HG02759 (cell line): ENCODE results near the gene TMEM182.

Experiments used
- ATAC-seq: cut with Tn5 transposase; IDR thresholded peaks from one replicate; pipeline ENCODE4 v1.9.1; 2021; ENCODE audit warnings: mild to moderate bottlenecking, moderate library complexity; ENCODE audit not compliant: unreplicated experiment

TMEM182 gene

GRCh38 chr2:102798181-102798580, 36.4 kb downstream of the TMEM182 start:
- ATAC-seq: no peak

- no peak for ATAC-seq
Measured at GRCh38 chr2:102801098-102801718, 39.4 kb downstream of the TMEM182 start.

DNA sequence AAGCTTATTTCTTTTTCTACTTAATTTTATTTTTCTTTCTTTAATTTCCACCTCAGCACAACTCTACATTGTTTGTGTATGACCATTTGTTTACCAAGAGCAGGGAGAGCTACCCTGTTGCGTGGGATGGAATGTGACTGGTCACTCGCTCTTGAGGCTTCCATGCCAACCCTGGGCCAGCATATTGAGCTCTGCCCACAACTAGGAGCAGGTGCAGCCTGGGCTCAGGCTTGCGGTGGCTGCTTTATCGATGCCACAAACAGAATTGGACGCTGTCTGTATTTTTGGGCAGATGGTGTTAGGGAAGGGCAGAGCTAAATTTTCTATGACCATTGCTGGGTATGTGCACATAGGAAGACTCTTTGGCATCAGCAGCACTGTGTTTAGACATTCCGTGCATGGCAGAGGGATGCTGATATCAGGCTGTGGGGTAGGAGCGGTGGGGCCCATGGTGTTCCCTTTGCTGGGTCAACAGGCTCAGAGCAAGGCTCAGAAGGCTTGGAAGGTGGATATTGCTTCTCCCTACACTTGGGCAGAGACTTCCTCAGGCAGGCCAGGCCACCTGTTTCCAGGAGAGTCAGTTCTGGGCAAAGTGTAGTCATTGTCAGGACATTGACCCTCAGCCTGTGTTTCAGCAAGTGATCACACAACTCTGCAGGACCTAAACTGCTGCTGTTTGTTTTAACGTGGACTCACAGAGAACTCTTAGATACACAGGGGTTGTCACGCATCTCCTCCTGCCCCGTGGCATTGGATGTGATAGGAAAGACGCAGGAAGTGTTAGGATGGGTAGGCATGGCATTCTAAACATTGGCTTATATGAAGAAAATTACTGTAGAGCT, 40.2 kb downstream of the TMEM182 start:
- ATAC-seq: no peak

GRCh38 chr2:102803041-102803896, 41.4 kb downstream of the TMEM182 start:
- ATAC-seq: no peak

GRCh38 chr2:102803897-102804217, 42.0 kb downstream of the TMEM182 start:
- ATAC-seq: no peak

DNA sequence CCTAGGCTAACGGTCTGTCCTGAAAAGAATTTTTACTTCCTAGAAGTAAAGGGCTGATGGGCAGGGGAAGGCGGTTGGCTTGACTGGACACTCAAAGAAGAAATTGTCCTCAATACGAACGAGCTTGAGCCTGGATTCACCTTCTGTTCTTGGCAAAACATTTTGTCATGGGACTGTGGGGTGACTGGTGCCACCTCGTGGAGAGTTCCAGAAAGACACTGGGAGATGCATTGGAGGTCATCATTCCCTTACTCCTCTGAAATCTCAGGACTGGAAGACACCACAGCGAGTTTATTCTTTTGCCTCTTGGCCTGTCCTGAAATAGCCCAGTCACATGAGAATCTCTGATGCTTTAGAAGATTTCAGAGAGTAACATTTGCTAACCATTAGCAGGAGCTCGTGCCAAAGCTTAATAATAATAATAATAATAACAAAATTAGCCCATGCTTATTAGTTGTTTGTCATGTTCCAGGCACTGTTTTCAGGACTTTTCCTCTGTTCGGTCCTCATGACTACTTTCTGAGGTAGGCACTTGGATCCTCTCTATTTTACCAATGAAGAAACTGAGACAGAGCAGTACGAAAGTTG, 44.5 kb downstream of the TMEM182 start:
- peak; percentile 81 for ATAC-seq

DNA sequence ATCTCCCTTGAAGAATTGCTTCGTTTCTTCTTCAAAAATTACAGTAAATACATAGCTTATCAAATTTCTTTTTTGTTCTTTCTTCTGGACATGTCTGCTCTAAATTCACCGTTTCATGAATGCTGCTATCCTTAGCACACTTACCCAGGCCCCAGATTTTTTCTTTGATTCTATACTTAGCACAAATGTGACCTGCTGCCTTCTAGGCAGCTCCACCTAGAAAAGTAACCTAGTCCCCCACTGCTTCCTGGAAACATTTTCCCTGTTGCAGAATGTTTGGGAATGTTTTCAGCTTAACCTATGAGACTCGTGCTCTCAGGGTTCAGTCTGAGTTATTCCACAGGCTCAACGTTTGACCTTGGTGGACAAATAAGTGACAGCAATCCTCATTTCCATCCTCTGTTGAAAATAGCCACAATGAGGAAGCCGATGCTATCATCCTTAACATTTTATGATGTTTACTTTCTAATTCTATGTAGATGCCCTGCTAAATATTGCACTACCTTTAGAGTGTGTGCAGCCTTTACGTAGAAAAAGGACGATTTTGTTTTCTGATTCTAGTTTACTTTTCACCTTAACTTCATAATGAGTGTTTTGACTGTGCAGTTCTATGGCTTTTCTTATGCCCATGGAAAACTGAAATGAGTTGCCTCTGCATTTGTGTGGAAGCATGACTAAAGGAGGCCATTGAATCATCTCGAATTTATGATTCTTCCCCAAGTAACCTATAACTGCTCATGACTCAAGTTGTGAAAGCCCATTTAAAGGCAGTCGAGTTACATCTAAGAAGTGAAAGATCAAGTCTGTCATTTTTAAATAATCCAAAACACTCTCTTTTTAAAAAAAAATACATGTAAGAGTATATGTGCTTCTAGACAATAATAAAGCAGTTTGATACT, 47.7 kb downstream of the TMEM182 start:
- ATAC-seq: no peak

- ATAC-seq: no peak
Measured at GRCh38 chr2:102815285-102815684, 53.5 kb downstream of the TMEM182 start.

DNA sequence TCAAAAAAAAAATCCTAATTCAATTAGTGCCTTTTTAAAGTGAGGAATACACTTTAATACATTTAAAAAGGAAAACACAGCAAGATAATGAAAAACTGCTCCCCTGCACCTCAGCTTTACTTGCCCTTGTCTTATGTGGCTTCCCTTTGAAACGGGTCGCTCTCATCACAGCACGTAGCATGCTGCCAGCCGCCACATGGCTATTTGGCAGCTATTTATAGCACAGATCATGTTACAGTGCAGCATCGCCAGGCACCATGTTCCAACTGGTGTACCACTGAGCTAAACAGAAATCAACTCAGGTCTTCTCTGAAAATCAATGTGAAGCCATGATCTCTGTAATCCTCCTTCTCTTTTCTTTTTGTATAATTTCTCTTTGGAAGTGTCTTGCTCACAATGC, 65.1 kb downstream of the TMEM182 start:
- no peak for ATAC-seq

DNA sequence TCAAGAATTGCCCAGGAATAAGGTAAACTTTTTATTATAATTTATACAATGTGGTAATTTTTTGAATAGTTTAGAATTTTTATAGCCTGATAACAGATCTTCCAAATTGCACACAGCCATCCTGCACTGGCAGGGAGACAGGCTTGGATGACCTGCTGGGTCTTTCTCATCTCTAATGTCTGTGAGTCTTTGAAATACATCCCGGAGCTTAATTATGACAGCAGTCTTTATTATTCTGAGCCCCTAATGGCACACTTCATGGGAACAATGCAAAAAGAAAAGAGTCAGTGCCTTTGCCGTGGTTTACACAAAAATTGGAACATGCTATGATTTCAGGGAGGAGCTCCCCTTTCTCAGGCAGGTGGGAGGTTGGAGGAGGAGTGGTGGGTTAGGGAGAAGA, 71.0 kb downstream of the TMEM182 start:
- ATAC-seq: no peak

DNA sequence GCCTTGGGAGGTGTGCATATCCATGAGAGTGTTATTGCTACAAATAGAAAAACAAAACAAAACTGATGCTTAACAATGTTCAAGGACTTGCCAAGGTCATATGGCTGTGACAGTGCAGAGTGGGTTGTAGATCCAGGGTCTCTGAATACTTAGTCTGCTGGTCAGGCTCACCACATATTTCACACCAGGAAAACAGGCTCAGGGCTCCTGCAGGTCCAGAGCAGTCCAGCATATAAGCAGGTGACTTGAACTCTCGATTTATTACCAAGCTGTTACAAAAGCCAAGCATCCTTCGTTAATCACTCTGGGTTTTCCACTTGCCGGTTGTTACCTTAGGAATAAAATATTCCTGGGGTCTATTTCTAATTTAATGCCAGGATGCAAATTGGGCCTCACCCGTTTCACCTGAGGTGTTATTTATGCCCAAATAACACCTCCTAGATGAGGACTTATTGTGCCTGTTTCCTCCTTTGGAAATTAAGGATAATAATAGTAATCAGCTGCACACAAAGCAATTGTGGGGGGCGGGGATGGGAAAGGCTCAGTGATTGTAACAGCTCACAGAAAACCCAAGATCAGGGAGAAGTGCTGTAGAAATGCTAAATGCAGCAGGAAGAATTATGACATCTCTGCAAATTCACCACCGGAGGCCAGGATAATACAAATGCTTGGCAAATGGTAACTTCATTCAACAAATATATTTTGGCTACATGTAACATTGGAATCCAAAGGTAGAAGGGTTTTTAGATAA, 72.9 kb downstream of the TMEM182 start:
- ATAC-seq: no peak

- no peak for ATAC-seq
Measured at GRCh38 chr2:102837626-102838198, 75.9 kb downstream of the TMEM182 start.

DNA sequence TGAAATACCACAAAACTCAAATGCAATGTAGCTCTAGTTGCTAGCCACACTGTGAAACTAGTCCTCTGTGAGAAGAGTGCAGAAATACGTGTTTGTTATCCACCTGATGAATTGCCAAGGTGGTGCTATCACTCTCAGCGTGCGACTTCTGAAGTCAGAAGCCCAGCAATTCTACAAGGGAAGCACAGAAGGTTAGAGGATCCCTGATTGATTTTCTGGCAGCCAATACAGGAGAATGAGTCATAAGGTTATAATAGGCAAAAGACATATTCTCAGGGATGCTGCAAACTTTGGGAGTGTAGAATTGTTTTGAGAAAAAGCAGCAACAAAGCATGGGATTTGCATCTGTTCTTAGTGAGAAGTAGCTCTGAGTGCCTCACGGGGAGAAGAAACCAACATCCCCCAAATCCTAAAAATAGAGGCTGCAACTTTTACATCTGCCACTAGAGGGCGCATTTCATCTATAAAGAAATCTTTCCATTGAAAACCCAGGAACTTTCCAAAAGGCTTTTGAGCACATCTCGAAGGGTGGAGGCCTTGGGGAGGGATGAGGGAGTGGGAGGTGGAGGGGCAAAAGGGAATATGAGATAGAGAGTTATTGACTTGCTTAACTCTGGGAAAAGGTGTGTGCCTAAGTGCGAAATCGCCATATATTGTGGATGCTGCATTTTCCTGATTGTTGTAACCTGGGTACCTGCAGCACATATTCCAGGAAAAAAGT, 78.0 kb downstream of the TMEM182 start:
- no peak for ATAC-seq

- ATAC-seq: peak; percentile 84
Measured at GRCh38 chr2:102841107-102841840, 79.4 kb downstream of the TMEM182 start.

GRCh38 chr2:102843764-102844443, 82.1 kb downstream of the TMEM182 start:
- no peak for ATAC-seq

GRCh38 chr2:102844911-102845310, 83.1 kb downstream of the TMEM182 start:
- no peak for ATAC-seq

DNA sequence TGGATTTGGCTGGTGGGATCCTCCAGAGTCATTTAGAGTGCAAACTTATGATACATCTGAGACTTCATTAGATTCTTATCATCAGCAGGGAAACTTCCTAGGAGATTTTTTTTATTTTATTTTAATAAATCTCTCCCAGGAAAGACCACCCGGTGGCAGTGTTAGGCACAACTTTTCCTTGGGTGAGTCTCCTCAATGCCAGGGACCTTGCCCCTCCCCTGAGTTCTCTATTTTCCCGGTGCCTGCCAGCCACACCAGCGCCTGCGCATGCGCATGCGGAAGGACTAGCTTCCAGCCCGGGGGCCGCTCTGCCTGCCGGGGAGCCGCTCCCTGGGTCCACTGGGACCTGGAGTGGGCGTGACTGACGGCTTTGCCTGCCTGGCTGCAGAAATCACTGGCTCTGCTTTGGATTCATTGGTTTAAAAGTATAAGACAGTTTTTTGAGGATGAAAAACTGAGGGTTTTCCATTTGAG, 86.6 kb downstream of the TMEM182 start:
- no peak for ATAC-seq
